Tibial nerve (tissue), 4 donors: ENCODE data around the gene SH3GL1.

ENCODE experiments used
- CTCF ChIP-seq, 5 experiments: fragments of 200-600 bp in 3 of 5; fragments of 450-650 bp in 2 of 5; sonication (generic) in 3 of 5; IDR thresholded peaks; one replicate each; pipeline ENCODE4 v1.5.1; 2016 to 2019; ENCODE audit warnings: antibody characterized with exemption in 5 of 5, mild to moderate bottlenecking in 3 of 5, moderate library complexity in 2 of 5
- EP300 ChIP-seq, 2 donors: sonication (generic); formaldehyde crosslinking; IDR thresholded peaks; one replicate each; pipeline ENCODE4 v1.6.1; 2017; ENCODE audit warnings: antibody characterized with exemption in 2 of 2, mild to moderate bottlenecking in 1 of 2
- POLR2A ChIP-seq, 2 donors: fragments of 450-650 bp; IDR thresholded peaks; one replicate each; pipeline ENCODE4 v1.6.1; 2017; ENCODE audit warnings: antibody characterized with exemption in 2 of 2, mild to moderate bottlenecking in 2 of 2, moderate library complexity in 2 of 2

- no peak for TF ChIP-seq CTCF (IDR thresholded peaks at IDR 0.05)
- no peak for TF ChIP-seq POLR2A (IDR thresholded peaks at IDR 0.05)
- TF ChIP-seq EP300 (IDR thresholded peaks at IDR 0.05) = no peak
These were observed 28.1 kb upstream of the SH3GL1 start for GRCh38 chr19:4428326-4428975.
